Smooth muscle cell (in vitro differentiated cells): ENCODE data around the gene MGAT5. TPM values are rescaled to one million over a fixed set of nuclear protein-coding genes. Genes with fewer than 3 reads are reported as not detected.

Source experiments
- DNase-seq: peaks from one replicate; lab custom pipeline; 2025; ENCODE audit not compliant: unreplicated experiment; lab: John Stamatoyannopoulos, UW
- H2AFZ ChIP-seq: fragments of 200-600 bp; sonication (generic); 2 replicates; pipeline ENCODE4 v1.6.0; 2016; ENCODE audit warnings: antibody characterized with exemption, low read depth, mild to moderate bottlenecking
- H3F3A ChIP-seq: fragments of 200-600 bp; sonication (generic); 2 replicates; pipeline ENCODE4 v1.6.0; 2017; ENCODE audit warnings: antibody characterized with exemption, low read depth
- H3K27ac ChIP-seq: fragments of 200-600 bp; sonication (generic); 2 replicates; pipeline ENCODE4 v1.5.1; 2016; ENCODE audit warnings: low read depth, mild to moderate bottlenecking
- H3K27me3 ChIP-seq: fragments of 200-600 bp; sonication (generic); 2 replicates; pipeline ENCODE4 v1.6.1; 2016; ENCODE audit warnings: low read depth, mild to moderate bottlenecking
- H3K36me3 ChIP-seq: fragments of 200-600 bp; sonication (generic); 2 replicates; pipeline ENCODE4 v1.5.1; 2016; ENCODE audit warnings: low read depth
- H3K4me1 ChIP-seq: fragments of 200-600 bp; sonication (generic); 2 replicates; pipeline ENCODE4 v1.5.1; 2016; ENCODE audit warnings: low read depth
- H3K4me2 ChIP-seq: fragments of 200-600 bp; sonication (generic); 2 replicates; pipeline ENCODE4 v1.6.0; 2016; ENCODE audit warnings: mild to moderate bottlenecking
- H3K4me3 ChIP-seq: fragments of 200-600 bp; sonication (generic); 2 replicates; pipeline ENCODE4 v1.5.1; 2016; ENCODE audit warnings: mild to moderate bottlenecking
- H3K79me2 ChIP-seq: fragments of 200-600 bp; sonication (generic); 2 replicates; pipeline ENCODE4 v1.6.0; 2016; ENCODE audit warnings: low read depth, mild to moderate bottlenecking
- H3K9ac ChIP-seq: fragments of 200-600 bp; sonication (generic); 2 replicates; pipeline ENCODE4 v1.6.0; 2016; ENCODE audit warnings: low read depth
- H3K9me3 ChIP-seq: fragments of 200-600 bp; sonication (generic); replicated peaks from 2 replicates; pipeline ENCODE4 v1.5.1; 2016; ENCODE audit warnings: low read depth
- H4K20me1 ChIP-seq: fragments of 200-600 bp; sonication (generic); 2 replicates; pipeline ENCODE4 v1.6.0; 2016; ENCODE audit warnings: low read depth
- WGBS: methylation state at CpG from one replicate; pipeline ENCODE4 v1.1.7; 2016; ENCODE audit warnings: low lambda C conversion rate; 5-methylcytosine and 5-hydroxymethylcytosine counted together
- polyA plus RNA-seq: library from polyadenylated mRNA; unstranded; fragments of >200 nt; fragmentation: Nextera tagmentation; extraction: Ambion mirVana; gene quantifications from 2 replicates; pipeline ENCODE4 v1.2.1, GENCODE V29; 2016
- total RNA-seq: library from RNA; depleted of rRNA; stranded (reverse); fragments of >200 nt; gene quantifications from 2 replicates; pipeline ENCODE4 v1.2.3, GENCODE V29; 2014
- TF ChIP-seq, protein P1 (sequence below): fragments of 200-600 bp; sonication (generic); IDR thresholded peaks from 2 replicates; pipeline ENCODE4 v1.5.1; 2017; ENCODE audit warnings: borderline replicate concordance, mild to moderate bottlenecking, antibody characterized with exemption; ENCODE audit not compliant: insufficient read depth, poor library complexity, severe bottlenecking

MGAT5 gene
- total and polyA plus RNA-seq, 2 experiments from 2014 or later: 4.5 to 33.8 TPM

DNA sequence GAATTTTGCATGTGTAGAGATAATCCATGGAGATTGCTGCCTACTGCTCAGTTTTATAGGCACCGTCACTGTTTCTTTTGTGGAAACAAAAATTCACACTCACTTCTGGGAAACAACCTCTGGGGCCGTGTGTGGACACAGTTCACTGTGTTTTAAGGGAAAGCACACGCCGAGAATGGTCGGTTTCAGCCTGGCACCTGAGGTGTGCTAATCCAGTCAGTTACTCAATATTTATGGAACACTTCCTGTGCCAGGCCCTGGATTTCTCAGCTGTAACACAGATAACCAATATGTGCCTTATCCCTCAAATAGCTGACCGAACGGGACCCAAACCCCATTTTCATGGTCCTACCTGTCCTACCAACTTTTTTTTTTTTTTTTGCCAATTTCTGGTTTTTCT is 179.6 kb downstream of the MGAT5 start:
- 76% methylated on average over 7 of the region's 7 CpGs for WGBS

DNA sequence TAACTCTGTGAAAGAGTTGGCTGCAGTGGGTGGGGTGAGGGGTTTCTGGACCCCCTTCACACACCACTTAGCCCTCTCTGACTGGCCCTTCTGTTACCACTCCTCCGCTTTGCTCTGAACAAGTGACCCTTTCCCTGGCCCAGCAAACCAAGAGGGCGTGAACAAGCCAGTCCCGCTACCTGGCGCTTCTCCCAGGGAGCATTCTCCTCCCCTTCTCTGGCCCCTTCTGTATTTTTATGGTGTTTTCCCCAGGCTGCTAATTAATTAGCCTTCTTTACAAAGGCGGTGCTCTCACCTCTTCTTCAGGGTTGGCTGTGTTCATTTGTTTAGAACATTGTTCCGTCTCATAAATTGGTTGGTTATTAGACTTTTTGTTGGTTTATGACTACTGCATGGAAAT is 180.1 kb downstream of the MGAT5 start:
- TF ChIP-seq, protein P1, sequence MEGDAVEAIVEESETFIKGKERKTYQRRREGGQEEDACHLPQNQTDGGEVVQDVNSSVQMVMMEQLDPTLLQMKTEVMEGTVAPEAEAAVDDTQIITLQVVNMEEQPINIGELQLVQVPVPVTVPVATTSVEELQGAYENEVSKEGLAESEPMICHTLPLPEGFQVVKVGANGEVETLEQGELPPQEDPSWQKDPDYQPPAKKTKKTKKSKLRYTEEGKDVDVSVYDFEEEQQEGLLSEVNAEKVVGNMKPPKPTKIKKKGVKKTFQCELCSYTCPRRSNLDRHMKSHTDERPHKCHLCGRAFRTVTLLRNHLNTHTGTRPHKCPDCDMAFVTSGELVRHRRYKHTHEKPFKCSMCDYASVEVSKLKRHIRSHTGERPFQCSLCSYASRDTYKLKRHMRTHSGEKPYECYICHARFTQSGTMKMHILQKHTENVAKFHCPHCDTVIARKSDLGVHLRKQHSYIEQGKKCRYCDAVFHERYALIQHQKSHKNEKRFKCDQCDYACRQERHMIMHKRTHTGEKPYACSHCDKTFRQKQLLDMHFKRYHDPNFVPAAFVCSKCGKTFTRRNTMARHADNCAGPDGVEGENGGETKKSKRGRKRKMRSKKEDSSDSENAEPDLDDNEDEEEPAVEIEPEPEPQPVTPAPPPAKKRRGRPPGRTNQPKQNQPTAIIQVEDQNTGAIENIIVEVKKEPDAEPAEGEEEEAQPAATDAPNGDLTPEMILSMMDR: no peak
- 94% methylated on average over 6 of the region's 6 CpGs for WGBS

More for the DNA sequence above, 179.6 kb downstream of the MGAT5 start:
- Histone ChIP-seq H3K4me3 (no peak overlapping the region), H3K27me3 (no peaks in the 10 kb centered on the region), H3K4me2 (no peak overlapping the region), H4K20me1 (no peaks in the 10 kb centered on the region), H3K4me1 (peaks cover 16% of the 10 kb centered on the region), H3K9ac (no peak overlapping the region), H3K27ac (no peak overlapping the region), H2AFZ (no peak overlapping the region), H3K79me2 (no peaks in the 10 kb centered on the region), H3K36me3 (no peaks in the 10 kb centered on the region), H3K9me3 (no peaks in the 10 kb centered on the region), H3F3A (no peaks in the 10 kb centered on the region)
- DNase-seq: no peak
- TF ChIP-seq, protein P1: no peak

GRCh38 chr2:134435505-134435904 is 181.6 kb downstream of the MGAT5 start:
- Histone ChIP-seq H2AFZ (no peak overlapping the region), H3K4me1 (peaks cover 16% of the 10 kb centered on the region), H3F3A (no peaks in the 10 kb centered on the region), H3K27ac (no peak overlapping the region), H3K4me3 (no peak overlapping the region), H3K79me2 (no peaks in the 10 kb centered on the region), H3K4me2 (no peak overlapping the region), H3K9me3 (no peaks in the 10 kb centered on the region), H4K20me1 (no peaks in the 10 kb centered on the region), H3K36me3 (no peaks in the 10 kb centered on the region), H3K27me3 (no peaks in the 10 kb centered on the region), H3K9ac (no peak overlapping the region)
- 96% methylated on average over 4 of the region's 4 CpGs for WGBS
- no peak for DNase-seq
- TF ChIP-seq, protein P1: no peak

More for the DNA sequence above, 180.1 kb downstream of the MGAT5 start:
- Histone ChIP-seq H3K27me3 (no peaks in the 10 kb centered on the region), H4K20me1 (no peaks in the 10 kb centered on the region), H3K36me3 (no peaks in the 10 kb centered on the region), H2AFZ (no peak overlapping the region), H3K4me2 (no peak overlapping the region), H3K79me2 (no peaks in the 10 kb centered on the region), H3K9me3 (no peaks in the 10 kb centered on the region), H3K4me3 (no peak overlapping the region), H3F3A (no peaks in the 10 kb centered on the region), H3K9ac (no peak overlapping the region), H3K27ac (no peak overlapping the region), H3K4me1 (peaks cover 16% of the 10 kb centered on the region)
- DNase-seq: no peak

GRCh38 chr2:134435936-134436335 is 182.1 kb downstream of the MGAT5 start:
- Histone ChIP-seq H2AFZ (no peak overlapping the region), H3K27ac (no peak overlapping the region), H3K9ac (no peak overlapping the region), H3K9me3 (no peaks in the 10 kb centered on the region), H3K36me3 (no peaks in the 10 kb centered on the region), H3K79me2 (no peaks in the 10 kb centered on the region), H3K4me2 (no peak overlapping the region), H3K27me3 (no peaks in the 10 kb centered on the region), H4K20me1 (no peaks in the 10 kb centered on the region), H3F3A (no peaks in the 10 kb centered on the region), H3K4me3 (no peak overlapping the region), H3K4me1 (peaks cover 13% of the 10 kb centered on the region)
- TF ChIP-seq, protein P1: no peak
- DNase-seq: no peak
